A549 (cell line): ENCODE measurements around the gene FMNL3.

Source experiments
- CEBPB ChIP-seq, 2 experiments: fragments of >200 bp in 1 of 2; sonication (Bioruptor Twin) in 1 of 2; formaldehyde crosslinking in 1 of 2; IDR thresholded peaks; 2 replicates each; pipeline ENCODE4 v1.6.1; 2012 to 2016
- CHD2 ChIP-seq: fragments of 150-350 bp; IDR thresholded peaks from 2 replicates; pipeline ENCODE4 v1.6.1; 2014; ENCODE audit warnings: low read length; ENCODE audit not compliant: partially characterized antibody
- EP300 ChIP-seq, 2 experiments: fragments of >200 bp; sonication (Bioruptor Twin); formaldehyde crosslinking; IDR thresholded peaks; 2 replicates in 1 of 2; 3 replicates in 1 of 2; pipeline ENCODE4 v1.6.1; 2016 to 2017
- KDM1A ChIP-seq: fragments of 200-600 bp; sonication (generic); IDR thresholded peaks from 2 replicates; pipeline ENCODE4 v1.6.1; 2016; ENCODE audit warnings: low read depth, mild to moderate bottlenecking
- NFE2L2 ChIP-seq: fragments of 150-350 bp; conservative IDR thresholded peaks from 2 replicates; pipeline ENCODE4 v1.6.1; 2014; ENCODE audit warnings: low read length
- NR3C1 ChIP-seq: fragments of >200 bp; sonication (Bioruptor Twin); formaldehyde crosslinking; IDR thresholded peaks from 3 replicates; pipeline ENCODE4 v1.6.1; 2017
- POLR2A ChIP-seq: IDR thresholded peaks from 2 replicates; pipeline ENCODE4 v1.6.1; 2012; ENCODE audit warnings: mild to moderate bottlenecking, low read length
- TP53 ChIP-seq: fragments of 250-450 bp; sonication (Bioruptor Pico); IDR thresholded peaks from 2 replicates; pipeline ENCODE4 v1.5.0; 2021; ENCODE audit warnings: mild to moderate bottlenecking, moderate library complexity
- ZC3H11A ChIP-seq: fragments of 450-650 bp; IDR thresholded peaks from 2 replicates; pipeline ENCODE4 v1.6.1; 2014; ENCODE audit warnings: antibody characterized with exemption, mild to moderate bottlenecking
- TF ChIP-seq, protein P1 (sequence below): fragments of >200 bp; sonication (Bioruptor Twin); formaldehyde crosslinking; IDR thresholded peaks from 3 replicates; pipeline ENCODE4 v1.5.1; 2016
- TF ChIP-seq, protein P2 (sequence below): fragments of 200-600 bp; sonication (generic); IDR thresholded peaks from 2 replicates; pipeline ENCODE4 v1.6.1; 2016; ENCODE audit warnings: antibody characterized with exemption, mild to moderate bottlenecking, moderate library complexity

DNA sequence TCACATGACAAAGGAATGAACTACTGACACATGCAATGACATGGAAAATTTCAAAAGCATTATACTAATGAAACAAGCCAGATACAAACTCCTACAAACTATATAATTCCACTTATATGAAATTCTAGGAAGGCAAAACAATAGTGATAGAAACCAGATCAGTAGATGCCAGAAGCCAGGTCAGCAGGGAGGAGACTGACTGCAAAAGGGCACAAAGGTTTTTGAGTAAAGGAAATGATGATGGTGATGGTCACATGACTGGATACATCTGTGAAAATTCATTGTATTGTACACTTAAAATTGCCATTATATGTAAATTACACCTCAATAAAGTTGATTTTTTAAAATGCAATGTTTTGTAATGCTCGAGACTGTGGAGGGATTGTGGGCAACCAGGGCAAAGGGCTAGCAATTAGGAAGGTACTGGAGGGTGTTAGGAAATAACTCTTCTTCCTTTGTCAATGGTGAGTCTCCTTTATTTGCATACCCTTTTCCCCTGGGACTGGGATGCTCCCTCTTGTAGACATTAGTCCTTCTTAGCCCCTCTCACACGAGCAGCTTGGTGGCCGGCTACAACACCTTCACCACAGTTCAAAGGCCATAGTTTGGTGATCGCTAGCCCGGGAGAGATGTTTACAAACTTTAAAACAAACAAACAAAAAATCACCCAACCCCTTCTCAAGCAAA, 90.5 kb downstream of the FMNL3 start:
- TF ChIP-seq EP300 (IDR thresholded peaks at IDR 0.05) = no peak
- no peak for TF ChIP-seq POLR2A
- TF ChIP-seq NFE2L2 = no peak
- TF ChIP-seq, protein P1, sequence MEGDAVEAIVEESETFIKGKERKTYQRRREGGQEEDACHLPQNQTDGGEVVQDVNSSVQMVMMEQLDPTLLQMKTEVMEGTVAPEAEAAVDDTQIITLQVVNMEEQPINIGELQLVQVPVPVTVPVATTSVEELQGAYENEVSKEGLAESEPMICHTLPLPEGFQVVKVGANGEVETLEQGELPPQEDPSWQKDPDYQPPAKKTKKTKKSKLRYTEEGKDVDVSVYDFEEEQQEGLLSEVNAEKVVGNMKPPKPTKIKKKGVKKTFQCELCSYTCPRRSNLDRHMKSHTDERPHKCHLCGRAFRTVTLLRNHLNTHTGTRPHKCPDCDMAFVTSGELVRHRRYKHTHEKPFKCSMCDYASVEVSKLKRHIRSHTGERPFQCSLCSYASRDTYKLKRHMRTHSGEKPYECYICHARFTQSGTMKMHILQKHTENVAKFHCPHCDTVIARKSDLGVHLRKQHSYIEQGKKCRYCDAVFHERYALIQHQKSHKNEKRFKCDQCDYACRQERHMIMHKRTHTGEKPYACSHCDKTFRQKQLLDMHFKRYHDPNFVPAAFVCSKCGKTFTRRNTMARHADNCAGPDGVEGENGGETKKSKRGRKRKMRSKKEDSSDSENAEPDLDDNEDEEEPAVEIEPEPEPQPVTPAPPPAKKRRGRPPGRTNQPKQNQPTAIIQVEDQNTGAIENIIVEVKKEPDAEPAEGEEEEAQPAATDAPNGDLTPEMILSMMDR = no peak
- TF ChIP-seq TP53 (CRISPR knock-in tag) = no peak
- TF ChIP-seq CHD2 = no peak
- TF ChIP-seq KDM1A = no peak
- TF ChIP-seq, protein P2, sequence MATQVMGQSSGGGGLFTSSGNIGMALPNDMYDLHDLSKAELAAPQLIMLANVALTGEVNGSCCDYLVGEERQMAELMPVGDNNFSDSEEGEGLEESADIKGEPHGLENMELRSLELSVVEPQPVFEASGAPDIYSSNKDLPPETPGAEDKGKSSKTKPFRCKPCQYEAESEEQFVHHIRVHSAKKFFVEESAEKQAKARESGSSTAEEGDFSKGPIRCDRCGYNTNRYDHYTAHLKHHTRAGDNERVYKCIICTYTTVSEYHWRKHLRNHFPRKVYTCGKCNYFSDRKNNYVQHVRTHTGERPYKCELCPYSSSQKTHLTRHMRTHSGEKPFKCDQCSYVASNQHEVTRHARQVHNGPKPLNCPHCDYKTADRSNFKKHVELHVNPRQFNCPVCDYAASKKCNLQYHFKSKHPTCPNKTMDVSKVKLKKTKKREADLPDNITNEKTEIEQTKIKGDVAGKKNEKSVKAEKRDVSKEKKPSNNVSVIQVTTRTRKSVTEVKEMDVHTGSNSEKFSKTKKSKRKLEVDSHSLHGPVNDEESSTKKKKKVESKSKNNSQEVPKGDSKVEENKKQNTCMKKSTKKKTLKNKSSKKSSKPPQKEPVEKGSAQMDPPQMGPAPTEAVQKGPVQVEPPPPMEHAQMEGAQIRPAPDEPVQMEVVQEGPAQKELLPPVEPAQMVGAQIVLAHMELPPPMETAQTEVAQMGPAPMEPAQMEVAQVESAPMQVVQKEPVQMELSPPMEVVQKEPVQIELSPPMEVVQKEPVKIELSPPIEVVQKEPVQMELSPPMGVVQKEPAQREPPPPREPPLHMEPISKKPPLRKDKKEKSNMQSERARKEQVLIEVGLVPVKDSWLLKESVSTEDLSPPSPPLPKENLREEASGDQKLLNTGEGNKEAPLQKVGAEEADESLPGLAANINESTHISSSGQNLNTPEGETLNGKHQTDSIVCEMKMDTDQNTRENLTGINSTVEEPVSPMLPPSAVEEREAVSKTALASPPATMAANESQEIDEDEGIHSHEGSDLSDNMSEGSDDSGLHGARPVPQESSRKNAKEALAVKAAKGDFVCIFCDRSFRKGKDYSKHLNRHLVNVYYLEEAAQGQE = no peak
- no peak for TF ChIP-seq NR3C1
- TF ChIP-seq ZC3H11A = no peak
- TF ChIP-seq CEBPB (IDR thresholded peaks at IDR 0.05) = no peak
